Measurements from ENCODE around the gene C13orf46.

DNA sequence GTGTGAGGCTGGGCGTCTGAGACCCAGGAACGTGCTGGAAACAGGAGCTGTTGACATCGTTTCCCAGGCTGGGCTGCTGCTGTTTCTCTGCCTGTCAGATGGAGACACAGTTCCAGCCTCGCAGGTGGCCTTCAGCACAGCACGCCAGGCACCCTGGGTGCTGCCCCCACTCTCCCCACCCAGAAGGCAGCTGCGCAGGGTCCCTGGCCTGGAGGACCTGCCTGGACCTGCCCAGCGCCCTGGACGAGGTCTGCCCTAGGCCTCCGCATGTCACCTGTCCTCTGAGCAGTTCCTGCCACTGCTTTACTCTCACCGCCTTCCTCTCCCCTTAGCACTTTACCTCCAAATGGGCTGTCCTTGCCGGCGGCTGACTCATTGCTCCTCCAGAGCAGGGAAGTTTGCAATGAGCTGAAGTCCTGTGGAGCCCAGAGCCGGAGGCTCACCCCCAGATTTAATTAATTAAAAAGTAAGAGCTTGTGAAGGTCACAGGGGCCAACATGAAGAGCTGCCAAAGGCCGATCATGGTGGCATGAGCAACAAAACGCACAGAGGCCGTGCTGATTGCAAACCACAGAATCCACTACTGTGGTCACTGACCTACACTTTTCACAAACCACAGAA lies 32.2 kb downstream of the C13orf46 start:
- TF ChIP-seq TAF1 (IDR thresholded peaks at IDR 0.05; ENCODE audit: borderline replicate concordance, low read depth, low read length): no peak
- no peak for TF ChIP-seq POLR2A (IDR thresholded peaks at IDR 0.05; ENCODE audit: low read depth, low read length)
- no peak for TF ChIP-seq POLR2AphosphoS5 (IDR thresholded peaks at IDR 0.05; ENCODE audit: low read depth, low read length)

Data from GM12892 (cell line).